HT1080 (cell line): Measurements from ENCODE around the gene SRRM4. TPM values are rescaled to one million over a fixed set of nuclear protein-coding genes. Genes with fewer than 3 reads are reported as not detected.

Experiments used
- DNase-seq: peaks from one replicate; pipeline ENCODE4 v3.0.0-alpha.2; 2015; ENCODE audit warnings: low read depth
- total RNA-seq: library from RNA; depleted of rRNA; stranded (reverse); fragments of >200 nt; shearing (Covaris generic); gene quantifications from 2 replicates; pipeline ENCODE4 v1.2.3, GENCODE V29; 2014

The SRRM4 gene
- total RNA-seq, 1 experiment from 2014 or later, result not detected

DNA sequence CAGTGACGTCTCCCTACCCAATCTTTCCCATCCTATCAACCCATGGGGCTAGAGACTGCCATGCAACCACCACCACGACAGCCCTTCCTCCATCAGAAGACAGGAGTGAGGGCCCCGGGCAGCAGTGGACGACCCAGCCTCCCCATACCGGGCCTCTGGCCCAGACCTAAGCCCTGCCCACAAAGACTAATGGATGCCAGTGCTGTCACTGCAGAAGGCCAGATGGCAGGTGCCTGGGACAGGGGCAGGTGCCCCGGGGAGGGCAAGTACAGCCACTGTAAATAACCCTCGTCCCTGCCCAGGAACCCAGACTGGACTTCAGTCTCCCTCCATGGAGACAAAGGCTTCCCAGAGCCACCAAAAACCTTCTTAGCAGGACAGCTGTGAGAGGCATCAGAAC is 177.1 kb downstream of the SRRM4 start:
- DNase-seq, result no peak

DNA sequence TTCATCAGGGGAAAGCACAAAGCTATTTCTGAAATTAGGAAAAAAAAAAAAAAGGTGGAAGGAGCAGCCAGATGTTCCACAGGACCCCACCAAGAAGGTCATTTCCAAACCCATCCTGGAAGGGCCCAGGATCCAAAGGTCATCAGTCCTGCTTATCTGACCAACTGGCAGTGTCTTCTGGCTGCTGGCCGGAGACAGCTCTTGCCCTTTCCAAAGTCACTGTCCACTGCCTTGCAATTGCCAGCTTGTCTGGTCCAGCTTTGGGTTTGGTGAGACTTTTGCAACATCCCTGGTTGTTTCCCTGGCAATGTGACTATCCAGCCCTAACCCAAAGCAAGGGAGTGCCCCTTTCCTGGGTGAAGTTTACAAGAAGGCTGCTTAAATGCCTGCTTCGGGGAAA is 178.5 kb downstream of the SRRM4 start:
- DNase-seq, result no peak

GRCh38 chr12:119167902-119168301 is 186.6 kb downstream of the SRRM4 start:
- no peak for DNase-seq

GRCh38 chr12:119168721-119169120 is 187.4 kb downstream of the SRRM4 start:
- no peak for DNase-seq

DNA sequence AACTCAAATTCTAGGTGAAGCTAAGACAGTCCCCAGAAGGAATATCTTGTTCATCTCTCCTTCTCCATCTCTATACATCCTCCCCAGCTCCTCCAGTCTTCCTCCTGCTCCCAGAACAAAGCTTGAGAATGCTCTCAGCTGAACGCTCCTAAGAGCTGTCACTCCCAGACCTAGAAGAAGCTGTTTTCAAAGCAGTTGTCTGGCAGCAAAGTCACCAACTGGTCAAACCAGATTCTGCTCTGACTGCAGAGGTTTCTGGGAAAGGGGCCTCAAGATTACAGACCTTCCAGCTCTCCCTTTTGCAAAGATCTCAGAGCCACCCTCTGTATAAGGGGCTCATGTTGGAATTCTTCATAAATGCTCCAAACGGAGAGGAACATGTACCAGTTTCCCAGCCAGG is 187.8 kb downstream of the SRRM4 start:
- DNase-seq, result no peak

- no peak for DNase-seq
Measured at GRCh38 chr12:119171291-119171690, 189.9 kb downstream of the SRRM4 start.

- DNase-seq, result no peak
Measured at GRCh38 chr12:119171691-119172425, 190.5 kb downstream of the SRRM4 start.

- DNase-seq, result no peak
Measured at GRCh38 chr12:119175081-119175480, 193.7 kb downstream of the SRRM4 start.

DNA sequence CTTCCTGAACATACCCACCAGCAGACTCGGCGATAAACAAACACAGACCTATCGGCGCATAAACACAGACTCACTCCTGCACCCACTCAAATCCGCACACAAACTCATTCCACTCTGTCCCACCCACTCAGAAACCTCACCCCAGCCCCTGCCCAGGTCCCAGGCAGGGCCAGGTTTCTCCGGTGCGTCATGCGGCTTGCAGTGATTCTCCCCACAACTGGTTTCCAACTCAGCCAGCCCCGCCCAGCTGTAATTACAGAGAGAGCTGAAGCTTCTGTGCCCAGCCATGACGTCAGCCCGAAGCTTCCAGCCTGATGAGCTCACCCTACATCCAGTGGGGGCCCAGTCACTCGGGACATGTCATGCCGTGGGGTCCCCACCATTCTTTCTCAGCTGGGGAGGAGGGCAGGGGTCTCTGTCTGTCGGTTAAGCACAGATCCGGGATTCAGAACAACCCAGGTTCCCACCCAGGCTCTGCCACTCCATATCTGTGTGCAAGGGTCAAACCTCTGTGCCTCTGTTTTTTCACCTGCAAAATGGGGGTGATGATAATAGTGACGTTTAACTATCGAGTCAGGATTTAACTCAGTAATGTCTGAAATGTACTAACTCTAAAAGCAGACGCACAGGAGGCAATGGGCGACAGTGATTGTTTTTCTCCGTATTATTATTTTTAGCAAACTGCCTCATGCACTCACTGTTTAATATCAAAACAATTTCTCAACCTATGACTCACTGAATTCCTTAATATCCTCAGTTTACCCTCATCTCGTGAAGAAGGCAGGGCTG is 195.1 kb downstream of the SRRM4 start:
- peak; percentile 82 for DNase-seq

GRCh38 chr12:119177056-119177325 is 195.7 kb downstream of the SRRM4 start:
- DNase-seq, result no peak

DNA sequence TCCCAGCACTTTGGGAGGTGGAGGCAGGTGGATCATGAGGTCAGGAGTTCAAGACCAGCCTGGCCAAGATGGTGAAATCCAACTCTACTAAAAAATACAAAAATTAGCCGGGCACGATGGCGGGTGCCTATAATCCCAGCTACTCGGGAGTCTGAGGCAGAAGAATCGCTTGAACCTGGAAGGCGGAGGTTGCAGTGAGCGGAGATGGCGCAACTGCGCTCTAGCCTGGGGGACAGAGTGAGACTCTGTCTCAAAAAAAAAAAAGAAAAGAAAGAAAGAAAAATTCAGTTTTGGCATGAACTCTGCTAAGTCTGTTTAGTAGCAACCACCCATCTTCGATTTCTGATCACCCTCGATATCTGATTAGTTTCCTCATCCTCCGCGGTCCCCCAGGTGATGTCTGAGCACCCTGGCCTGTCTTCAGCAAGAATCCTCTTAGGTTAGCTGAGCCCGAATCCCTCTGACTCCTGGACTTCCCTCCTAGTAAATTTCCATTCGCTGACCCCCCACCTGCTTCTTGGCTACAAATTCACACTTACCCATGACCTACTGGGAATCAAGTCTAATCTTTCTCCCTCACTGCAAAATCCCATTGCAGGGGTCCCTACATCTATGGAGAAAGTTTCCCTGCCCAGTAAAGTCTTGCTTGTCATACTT is 196.5 kb downstream of the SRRM4 start:
- DNase-seq, result no peak

DNA sequence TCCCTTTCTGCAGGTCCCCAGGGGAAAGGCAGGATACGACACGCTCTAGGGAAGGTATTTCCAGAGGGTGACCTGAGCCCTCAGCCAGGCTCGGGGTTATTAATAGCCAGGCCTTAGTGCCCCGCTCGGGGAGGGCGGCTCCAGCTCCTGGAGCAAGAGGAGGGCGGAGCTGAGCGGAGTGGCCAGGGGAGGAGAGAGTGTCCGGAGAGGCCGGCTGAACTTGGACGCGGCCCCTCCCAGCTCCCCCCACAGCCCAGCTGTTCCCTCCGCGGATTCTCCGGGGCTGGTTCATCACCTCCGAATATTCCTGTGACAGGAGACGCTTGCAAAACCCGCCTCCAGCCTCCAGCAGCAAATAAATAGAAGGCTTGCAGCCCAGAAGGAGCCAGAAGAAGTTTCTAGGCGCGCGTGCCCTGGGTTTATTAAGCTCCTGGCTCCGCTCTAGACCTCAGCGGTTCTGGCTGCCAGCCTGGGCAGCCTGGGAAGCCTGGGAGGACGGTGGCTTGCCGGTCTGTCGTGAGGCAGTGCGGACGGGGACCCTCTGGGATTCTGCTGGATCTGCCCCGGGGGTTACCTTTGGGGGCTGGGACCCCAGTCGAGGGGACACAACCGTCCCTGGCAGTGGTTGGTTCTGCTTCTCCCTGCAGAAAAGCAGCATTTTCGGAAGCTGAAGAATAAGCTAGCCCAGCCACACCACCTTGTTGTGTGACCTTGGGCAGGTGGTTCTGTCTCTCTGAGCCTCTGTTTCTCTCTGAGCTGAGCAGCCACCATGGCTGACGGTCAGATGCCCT is 197.4 kb downstream of the SRRM4 start, which contains the start of gene HSPB8:
Gene HSPB8, plus strand, starts transcription at position 388 of the 791 bp plus-strand sequence. Its CDS starts 382 bp downstream, at position 770.
- DNase-seq, result peak; percentile 76

DNA sequence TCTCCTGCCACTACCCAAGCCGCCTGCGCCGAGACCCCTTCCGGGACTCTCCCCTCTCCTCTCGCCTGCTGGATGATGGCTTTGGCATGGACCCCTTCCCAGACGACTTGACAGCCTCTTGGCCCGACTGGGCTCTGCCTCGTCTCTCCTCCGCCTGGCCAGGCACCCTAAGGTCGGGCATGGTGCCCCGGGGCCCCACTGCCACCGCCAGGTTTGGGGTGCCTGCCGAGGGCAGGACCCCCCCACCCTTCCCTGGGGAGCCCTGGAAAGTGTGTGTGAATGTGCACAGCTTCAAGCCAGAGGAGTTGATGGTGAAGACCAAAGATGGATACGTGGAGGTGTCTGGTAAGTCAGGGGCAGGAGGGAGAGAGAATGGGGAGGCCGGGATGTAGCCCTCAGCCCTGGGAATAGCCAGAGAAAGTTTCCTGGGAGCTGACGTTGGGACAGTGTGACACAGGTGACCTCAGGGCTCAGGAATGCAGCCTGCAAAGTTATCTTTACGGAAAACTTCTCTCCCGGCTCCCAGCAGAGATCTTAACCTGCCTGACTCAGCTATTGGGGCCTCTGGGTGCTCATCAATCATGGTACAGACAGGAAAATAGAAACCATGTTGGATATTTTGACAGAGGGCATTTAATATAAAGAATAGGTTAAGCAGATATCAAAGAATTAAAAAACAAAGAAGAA is 198.1 kb downstream of the SRRM4 start:
- peak; percentile 71 for DNase-seq

GRCh38 chr12:119180380-119181040 is 199.2 kb downstream of the SRRM4 start:
- DNase-seq, result peak; percentile 37

DNA sequence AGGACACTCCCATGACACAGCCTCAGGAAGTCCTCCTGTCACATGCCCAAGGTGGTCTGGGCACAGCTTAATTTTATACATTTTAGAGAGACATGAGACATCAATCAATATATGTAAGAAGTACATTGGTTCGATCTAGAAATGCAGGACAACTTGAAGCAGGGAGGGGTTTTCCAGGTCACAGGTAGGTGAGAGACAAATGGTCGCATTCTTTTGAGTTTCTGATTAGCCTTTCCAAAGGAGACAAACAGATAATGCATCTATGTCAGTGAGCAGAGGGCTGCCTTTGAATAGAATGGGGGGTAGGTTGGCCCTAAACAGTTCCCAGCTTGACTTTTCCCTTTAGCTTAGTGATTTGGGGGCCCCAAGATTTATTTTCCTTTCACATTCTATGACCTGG is 199.9 kb downstream of the SRRM4 start:
- no peak for DNase-seq

DNA sequence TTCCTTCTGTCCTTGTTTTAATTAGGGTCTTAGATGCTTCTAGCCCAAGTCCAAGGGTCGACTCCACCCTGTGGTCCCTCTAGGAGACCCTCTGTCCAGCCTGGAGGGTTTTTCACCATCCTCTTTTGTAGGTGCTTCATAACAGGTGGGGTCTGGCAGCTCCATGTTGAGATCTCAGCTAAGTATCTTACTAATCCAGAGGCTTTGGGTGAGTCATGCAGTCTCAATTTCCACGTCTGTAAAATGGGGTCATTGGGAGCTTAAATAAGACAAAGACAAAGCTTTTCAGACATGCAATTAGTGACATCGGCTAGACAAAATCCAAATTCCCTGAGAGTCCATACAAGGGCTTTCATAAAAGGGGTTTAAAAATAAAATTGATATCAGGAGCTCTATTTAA is 200.6 kb downstream of the SRRM4 start:
- no peak for DNase-seq

GRCh38 chr12:119182701-119183493 is 201.6 kb downstream of the SRRM4 start:
- DNase-seq, result no peak

DNA sequence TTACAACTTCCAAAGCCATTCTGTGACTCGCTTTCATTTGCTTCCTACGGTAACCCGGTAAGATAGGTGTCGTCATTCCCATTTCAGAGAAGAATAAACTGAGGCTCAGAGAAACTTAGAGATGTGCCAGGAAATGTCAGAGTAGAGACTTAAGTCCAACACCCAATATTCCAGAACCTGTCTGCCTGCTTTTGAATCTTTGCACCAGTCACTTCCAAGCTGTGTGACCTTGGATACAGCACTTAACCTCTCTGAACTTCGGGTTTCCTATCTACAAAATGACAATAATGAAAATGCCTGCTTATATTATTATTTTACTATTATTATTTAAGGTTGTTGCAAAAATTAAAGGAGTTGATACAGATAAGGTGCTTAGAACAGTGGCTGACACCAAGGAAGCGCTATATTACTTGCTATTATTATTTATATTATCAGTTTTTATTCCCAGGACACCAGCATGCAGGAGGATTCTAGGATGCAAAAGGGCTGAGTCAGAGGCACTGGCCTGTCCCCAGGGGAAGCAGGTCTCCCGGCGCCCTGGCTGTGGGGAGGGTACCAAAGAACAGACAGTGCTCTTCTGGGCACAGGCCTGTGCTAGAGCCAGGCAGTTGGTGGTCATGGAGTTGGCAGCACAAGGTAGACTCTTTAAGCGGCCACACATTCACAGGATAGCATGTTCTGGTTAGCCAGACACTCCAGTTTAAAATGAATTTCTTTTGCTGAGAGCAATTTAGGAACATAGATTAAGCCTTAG is 202.8 kb downstream of the SRRM4 start:
- DNase-seq, result no peak

GRCh38 chr12:119195256-119195655 is 213.9 kb downstream of the SRRM4 start:
- no peak for DNase-seq
